SK-N-SH (cell line): ENCODE results near the gene PEAK1. TPM values are rescaled to one million over a fixed set of nuclear protein-coding genes. Genes with fewer than 3 reads are reported as not detected.

Experiments
- CTCF ChIA-PET: fragments of 300-600, 350-600 bp; formaldehyde crosslinking; extraction: SDS; loops from one replicate; lab custom pipeline; 2021; lab: Yijun Ruan, JAX
- POLR2A ChIA-PET: fragments of 350-600 bp; sonication (Branson Sonifier 250); formaldehyde crosslinking; extraction: SDS; loops from one replicate; lab custom pipeline; 2020; ENCODE audit warnings: antibody characterized with exemption, inconsistent platforms; lab: Yijun Ruan, JAX
- DNase-seq: peaks from one replicate; pipeline ENCODE4 v3.0.0; 2012
- H2AFZ ChIP-seq: fragments of 200-600 bp; sonication (generic); 2 replicates; pipeline ENCODE4 v1.8.1; 2016; ENCODE audit warnings: antibody characterized with exemption, mild to moderate bottlenecking, low read depth
- H3F3A ChIP-seq: fragments of 200-600 bp; sonication (generic); replicated peaks from 2 replicates; pipeline ENCODE3; 2016; ENCODE audit warnings: antibody characterized with exemption, mild to moderate bottlenecking; ENCODE audit not compliant: insufficient read depth
- H3K27ac ChIP-seq, 2 experiments: fragments of 200-500 bp in 1 of 2; fragments of 200-600 bp in 1 of 2; sonication (Bioruptor generic) in 1 of 2; sonication (generic), shearing (Covaris generic) in 1 of 2; 2 replicates each; pipeline versions ENCODE4 v1.5.1 to v1.6.1; 2014 to 2016; ENCODE audit warnings: low read depth in 2 of 2, inconsistent platforms in 1 of 2, low read length in 1 of 2, mild to moderate bottlenecking in 1 of 2, mixed read lengths in 1 of 2
- H3K27me3 ChIP-seq: fragments of 200-600 bp; sonication (generic), shearing (Covaris generic); 2 replicates; pipeline ENCODE4 v1.6.1; 2016; ENCODE audit warnings: mixed run types; ENCODE audit not compliant: insufficient read depth
- H3K36me3 ChIP-seq, 2 experiments: fragments of 200-500 bp in 1 of 2; fragments of 200-600 bp in 1 of 2; sonication (Bioruptor generic) in 1 of 2; sonication (generic) in 1 of 2; replicated peaks in 1 of 2; 2 replicates each; pipeline versions ENCODE3 to v1.5.1; 2014 to 2016; ENCODE audit warnings: low read length in 1 of 2, mild to moderate bottlenecking in 1 of 2; ENCODE audit not compliant: insufficient read depth in 2 of 2, control insufficient read depth in 1 of 2
- H3K4me1 ChIP-seq, 2 experiments: fragments of 200-500 bp in 1 of 2; fragments of 200-600 bp in 1 of 2; sonication (Bioruptor generic) in 1 of 2; sonication (generic), shearing (Covaris generic) in 1 of 2; 2 replicates each; pipeline versions ENCODE4 v1.5.1 to v1.6.1; 2014 to 2016; ENCODE audit warnings: low read depth in 1 of 2, low read length in 1 of 2, mixed run types in 1 of 2; ENCODE audit not compliant: insufficient read depth in 2 of 2, control insufficient read depth in 1 of 2
- H3K4me2 ChIP-seq: fragments of 200-600 bp; sonication (generic), shearing (Covaris generic); 2 replicates; pipeline ENCODE4 v1.6.1; 2017; ENCODE audit warnings: mixed run types
- H3K4me3 ChIP-seq, 2 experiments: fragments of 200-500 bp in 1 of 2; fragments of 200-600 bp in 1 of 2; sonication (Bioruptor generic) in 1 of 2; sonication (generic), shearing (Covaris generic) in 1 of 2; 2 replicates each; pipeline versions ENCODE4 v1.5.1 to v1.8.1; 2014 to 2016; ENCODE audit warnings: low read depth in 2 of 2, inconsistent platforms in 1 of 2, low read length in 1 of 2, mild to moderate bottlenecking in 1 of 2, mixed read lengths in 1 of 2, moderate library complexity in 1 of 2
- H3K79me2 ChIP-seq: fragments of 200-600 bp; sonication (generic); 2 replicates; pipeline ENCODE4 v1.8.1; 2017; ENCODE audit warnings: mild to moderate bottlenecking; ENCODE audit not compliant: insufficient read depth
- H3K9ac ChIP-seq: fragments of 200-600 bp; sonication (generic); 2 replicates; pipeline ENCODE4 v1.6.1; 2017; ENCODE audit warnings: mixed run types
- H3K9me2 ChIP-seq: fragments of 200-600 bp; sonication (generic); 2 replicates; pipeline ENCODE4 v1.6.1; 2017; ENCODE audit warnings: mixed run types
- H3K9me3 ChIP-seq: fragments of 200-600 bp; sonication (generic); 2 replicates; pipeline ENCODE4 v1.6.1; 2017; ENCODE audit warnings: mixed run types, mild to moderate bottlenecking, moderate library complexity
- H4K20me1 ChIP-seq: fragments of 200-600 bp; sonication (generic); 2 replicates; pipeline ENCODE4 v1.6.1; 2017; ENCODE audit warnings: mild to moderate bottlenecking, mixed run types; ENCODE audit not compliant: insufficient read depth
- EZH2phosphoT487 ChIP-seq: fragments of 200-600 bp; sonication (generic); IDR thresholded peaks from 2 replicates; pipeline ENCODE4 v1.6.1; 2017; ENCODE audit warnings: low read depth, mixed run types, mild to moderate bottlenecking, antibody characterized with exemption, moderate library complexity, borderline replicate concordance
- FOXM1 ChIP-seq: IDR thresholded peaks from 2 replicates; pipeline ENCODE4 v1.4.0; 2012; ENCODE audit warnings: low read depth, mild to moderate bottlenecking
- GABPA ChIP-seq: IDR thresholded peaks from 2 replicates; pipeline ENCODE4 v1.4.0; 2012; ENCODE audit warnings: low read depth, mild to moderate bottlenecking
- GATA2 ChIP-seq: sonication (generic); formaldehyde crosslinking; IDR thresholded peaks from 2 replicates; pipeline ENCODE4 v1.5.0; 2020; ENCODE audit warnings: mild to moderate bottlenecking, missing genetic modification reagents
- IRF3 ChIP-seq: fragments of 150-350 bp; IDR thresholded peaks from 2 replicates; pipeline ENCODE4 v1.6.1; 2016; ENCODE audit warnings: mild to moderate bottlenecking, low read depth, low read length
- MEF2A ChIP-seq: IDR thresholded peaks from 2 replicates; pipeline ENCODE4 v1.4.0; 2012; ENCODE audit warnings: low read depth, borderline replicate concordance
- NRF1 ChIP-seq: IDR thresholded peaks from 2 replicates; pipeline ENCODE4 v1.6.1; 2012; ENCODE audit warnings: low read depth, mild to moderate bottlenecking, low read length
- RCOR1 ChIP-seq: fragments of 150-350 bp; IDR thresholded peaks from 2 replicates; pipeline ENCODE4 v1.6.1; 2017; ENCODE audit warnings: antibody characterized with exemption, low read length
- RFX5 ChIP-seq: IDR thresholded peaks from 2 replicates; pipeline ENCODE4 v1.6.1; 2012; ENCODE audit warnings: mild to moderate bottlenecking, improper control_type of control experiment, low read length
- RXRA ChIP-seq: IDR thresholded peaks from 2 replicates; pipeline ENCODE4 v1.4.0; 2012; ENCODE audit warnings: low read depth, mild to moderate bottlenecking, borderline replicate concordance
- SMC3 ChIP-seq: IDR thresholded peaks from 2 replicates; pipeline ENCODE4 v1.6.1; 2012; ENCODE audit warnings: low read depth, low read length, improper control_type of control experiment
- USF1 ChIP-seq: IDR thresholded peaks from 2 replicates; pipeline ENCODE4 v1.4.0; 2012; ENCODE audit warnings: low read depth, borderline replicate concordance
- YY1 ChIP-seq: IDR thresholded peaks from 2 replicates; pipeline ENCODE4 v1.4.0; 2012; ENCODE audit warnings: low read depth, mild to moderate bottlenecking
- ZBTB33 ChIP-seq: IDR thresholded peaks from 2 replicates; pipeline ENCODE4 v1.4.0; 2012; ENCODE audit warnings: low read depth, borderline replicate concordance
- WGBS: methylation state at CpG from one replicate; pipeline ENCODE4 v1.1.6; 2017; ENCODE audit warnings: low lambda C conversion rate; 5-methylcytosine and 5-hydroxymethylcytosine counted together
- polyA plus RNA-seq, 3 experiments: library from polyadenylated mRNA; depleted of rRNA; stranded (reverse); fragments of >200 nt; gene quantifications; 2 replicates each; pipeline ENCODE4 v1.2.3, GENCODE V29; 2012
- TF ChIP-seq, protein P1 (sequence below): fragments of 150-350 bp; IDR thresholded peaks from 2 replicates; pipeline ENCODE4 v1.6.1; 2017; ENCODE audit warnings: antibody characterized with exemption, low read length, low read depth, borderline replicate concordance
- TF ChIP-seq, protein P2 (sequence below): fragments of 200-600 bp; sonication (generic); IDR thresholded peaks from 2 replicates; pipeline ENCODE4 v1.6.1; 2017; ENCODE audit warnings: antibody characterized with exemption, mild to moderate bottlenecking, moderate library complexity
- TF ChIP-seq, protein P3 (sequence below): IDR thresholded peaks from 2 replicates; pipeline ENCODE4; 2012

The PEAK1 gene
- polyA plus RNA-seq, 1 of the 3 experiments (the other 2 are of a cell fraction): 9.0 TPM

DNA sequence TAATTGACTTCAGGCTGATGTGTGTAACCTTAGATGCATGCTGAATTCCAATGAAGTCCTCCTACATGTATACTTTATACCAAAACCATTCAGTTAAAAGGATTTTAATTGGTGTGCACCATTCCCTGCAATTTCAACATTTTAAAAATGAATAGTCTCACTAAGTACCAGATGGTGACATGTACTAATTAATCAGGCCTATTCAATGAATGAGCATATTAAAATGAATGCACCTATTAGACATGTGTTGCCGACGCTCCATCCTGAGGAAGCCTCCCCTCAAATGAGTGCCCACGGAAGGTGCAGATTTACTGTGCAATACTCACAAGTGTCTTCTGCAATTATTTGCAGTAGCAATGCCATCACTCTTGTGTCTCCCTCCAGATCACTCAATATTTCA is 224.3 kb downstream of the PEAK1 start:
- 95% methylated on average over 3 of the region's 3 CpGs for WGBS
- POLR2A ChIA-PET: no interaction called here
- CTCF ChIA-PET: interaction anchor here (1.0 to 1.5 kb wide), 3 partner anchors 9 to 348 kb away, joined by 3 to 7 read pairs (median 5); no protein-coding TSS in a partner anchor

GRCh38 chr15:77192451-77192850 is 227.5 kb downstream of the PEAK1 start:
- CTCF ChIA-PET: interaction anchor here (1.5 to 2.1 kb wide), 2 partner anchors 10 to 305 kb away, joined by 5 read pairs; no protein-coding TSS in a partner anchor
- TF ChIP-seq FOXM1: no peak
- TF ChIP-seq RFX5: no peak
- TF ChIP-seq, protein P1, sequence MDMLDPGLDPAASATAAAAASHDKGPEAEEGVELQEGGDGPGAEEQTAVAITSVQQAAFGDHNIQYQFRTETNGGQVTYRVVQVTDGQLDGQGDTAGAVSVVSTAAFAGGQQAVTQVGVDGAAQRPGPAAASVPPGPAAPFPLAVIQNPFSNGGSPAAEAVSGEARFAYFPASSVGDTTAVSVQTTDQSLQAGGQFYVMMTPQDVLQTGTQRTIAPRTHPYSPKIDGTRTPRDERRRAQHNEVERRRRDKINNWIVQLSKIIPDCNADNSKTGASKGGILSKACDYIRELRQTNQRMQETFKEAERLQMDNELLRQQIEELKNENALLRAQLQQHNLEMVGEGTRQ: no peak
- TF ChIP-seq, protein P2, sequence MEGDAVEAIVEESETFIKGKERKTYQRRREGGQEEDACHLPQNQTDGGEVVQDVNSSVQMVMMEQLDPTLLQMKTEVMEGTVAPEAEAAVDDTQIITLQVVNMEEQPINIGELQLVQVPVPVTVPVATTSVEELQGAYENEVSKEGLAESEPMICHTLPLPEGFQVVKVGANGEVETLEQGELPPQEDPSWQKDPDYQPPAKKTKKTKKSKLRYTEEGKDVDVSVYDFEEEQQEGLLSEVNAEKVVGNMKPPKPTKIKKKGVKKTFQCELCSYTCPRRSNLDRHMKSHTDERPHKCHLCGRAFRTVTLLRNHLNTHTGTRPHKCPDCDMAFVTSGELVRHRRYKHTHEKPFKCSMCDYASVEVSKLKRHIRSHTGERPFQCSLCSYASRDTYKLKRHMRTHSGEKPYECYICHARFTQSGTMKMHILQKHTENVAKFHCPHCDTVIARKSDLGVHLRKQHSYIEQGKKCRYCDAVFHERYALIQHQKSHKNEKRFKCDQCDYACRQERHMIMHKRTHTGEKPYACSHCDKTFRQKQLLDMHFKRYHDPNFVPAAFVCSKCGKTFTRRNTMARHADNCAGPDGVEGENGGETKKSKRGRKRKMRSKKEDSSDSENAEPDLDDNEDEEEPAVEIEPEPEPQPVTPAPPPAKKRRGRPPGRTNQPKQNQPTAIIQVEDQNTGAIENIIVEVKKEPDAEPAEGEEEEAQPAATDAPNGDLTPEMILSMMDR: no peak
- no peak for TF ChIP-seq ZBTB33

More for the DNA sequence above, 224.3 kb downstream of the PEAK1 start:
- Histone ChIP-seq H3K27ac (no peak overlapping the region), H3K9me3 (no peaks in the 10 kb centered on the region; the same call in 1 of the 2 replicates), H3K36me3 (peaks cover 9 to 18% of the 10 kb centered on the region in 2 experiments), H3K79me2 (no peaks in the 10 kb centered on the region), H3K4me3 (no peak overlapping the region), H3K27me3 (no peaks in the 10 kb centered on the region), H3K9me2 (no peaks in the 10 kb centered on the region), H3K4me2 (no peak overlapping the region), H3K9ac (no peak overlapping the region), H4K20me1 (no peaks in the 10 kb centered on the region), H3K4me1 (0 out of 4 replicates have a peak, but pooled peaks cover 0 to under 1% of the 10 kb centered on the region in 2 experiments), H3F3A (no peaks in the 10 kb centered on the region), H2AFZ (no peak overlapping the region)
- no peak for DNase-seq
- TF ChIP-seq YY1 (no peak), GATA2 (CRISPR knock-in tag) (no peak), RCOR1 (no peak), USF1 (no peak), IRF3 (no peak), RXRA (no peak), MEF2A (no peak), SMC3 (no peak), NRF1 (no peak), EZH2phosphoT487 (no peak), GABPA (no peak)
- TF ChIP-seq, protein P3, sequence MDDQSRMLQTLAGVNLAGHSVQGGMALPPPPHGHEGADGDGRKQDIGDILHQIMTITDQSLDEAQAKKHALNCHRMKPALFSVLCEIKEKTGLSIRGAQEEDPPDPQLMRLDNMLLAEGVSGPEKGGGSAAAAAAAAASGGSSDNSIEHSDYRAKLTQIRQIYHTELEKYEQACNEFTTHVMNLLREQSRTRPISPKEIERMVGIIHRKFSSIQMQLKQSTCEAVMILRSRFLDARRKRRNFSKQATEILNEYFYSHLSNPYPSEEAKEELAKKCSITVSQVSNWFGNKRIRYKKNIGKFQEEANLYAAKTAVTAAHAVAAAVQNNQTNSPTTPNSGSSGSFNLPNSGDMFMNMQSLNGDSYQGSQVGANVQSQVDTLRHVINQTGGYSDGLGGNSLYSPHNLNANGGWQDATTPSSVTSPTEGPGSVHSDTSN: no peak

More at GRCh38 chr15:77192451-77192850, 227.5 kb downstream of the PEAK1 start:
- POLR2A ChIA-PET: no interaction called here
- Histone ChIP-seq H3K9me2 (no peaks in the 10 kb centered on the region), H2AFZ (no peak overlapping the region), H4K20me1 (no peaks in the 10 kb centered on the region), H3K36me3 (peaks cover 0 to 5% of the 10 kb centered on the region in 2 experiments), H3K4me3 (no peak overlapping the region), H3K79me2 (no peaks in the 10 kb centered on the region), H3K9me3 (no peaks in the 10 kb centered on the region), H3K4me1 (peaks cover 0 to 13% of the 10 kb centered on the region in 2 experiments; a peak in 2 of 4 replicates), H3K9ac (no peak overlapping the region), H3K27ac (no peak overlapping the region), H3F3A (peaks cover 9% of the 10 kb centered on the region), H3K27me3 (no peaks in the 10 kb centered on the region), H3K4me2 (no peak overlapping the region)
- WGBS: 94% methylated on average over 4 of the region's 4 CpGs
- DNase-seq: no peak
